ENCODE results near the gene SLC13A3.

GRCh38 chr20:46605978-46606816 is 45.1 kb downstream of the SLC13A3 start:
- TF ChIP-seq EZH2 (IDR thresholded peaks at IDR 0.05; ENCODE audit: insufficient read depth, low read length) (no peak), CTCF (IDR thresholded peaks at IDR 0.05; ENCODE audit: insufficient read depth, low read depth, low read length) (no peak)

Data from astrocyte (in vitro differentiated cells and primary cell).